ENCODE data around the gene ANKRD17. TPM values are rescaled to one million over a fixed set of nuclear protein-coding genes. Genes with fewer than 3 reads are reported as not detected.

Gene ANKRD17
- total RNA-seq, 1 donor from 2014 or later = 87.9 TPM

DNA sequence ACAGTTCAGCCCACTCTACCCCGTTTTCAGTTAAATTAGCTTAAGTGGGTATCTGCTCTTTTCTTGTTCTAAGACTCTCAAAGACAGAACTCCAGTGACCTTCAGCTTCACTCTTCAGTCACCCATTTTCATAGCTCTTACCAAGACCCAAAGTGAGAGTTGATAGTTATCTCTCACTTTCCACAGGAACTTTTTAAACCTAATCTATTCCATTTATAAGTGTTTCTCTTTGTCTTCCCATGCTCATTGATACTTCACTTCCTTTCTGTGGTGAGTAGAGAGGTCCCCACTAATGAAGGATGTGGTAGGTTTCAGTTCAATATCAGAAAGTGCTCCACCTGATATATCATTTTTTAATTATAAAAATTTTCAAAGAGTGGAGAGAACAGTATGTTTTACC lies 222.5 kb downstream of the ANKRD17 start:
- peaks cover 23% of the 10 kb centered on the region for H3K9me3 Mint-ChIP-seq
- no peaks in the 10 kb centered on the region for H3K27me3 Mint-ChIP-seq (ENCODE audit: low read depth)
- peaks cover 18% of the 10 kb centered on the region for H3K36me3 Mint-ChIP-seq (ENCODE audit: low read depth)
- TF ChIP-seq, protein P1, sequence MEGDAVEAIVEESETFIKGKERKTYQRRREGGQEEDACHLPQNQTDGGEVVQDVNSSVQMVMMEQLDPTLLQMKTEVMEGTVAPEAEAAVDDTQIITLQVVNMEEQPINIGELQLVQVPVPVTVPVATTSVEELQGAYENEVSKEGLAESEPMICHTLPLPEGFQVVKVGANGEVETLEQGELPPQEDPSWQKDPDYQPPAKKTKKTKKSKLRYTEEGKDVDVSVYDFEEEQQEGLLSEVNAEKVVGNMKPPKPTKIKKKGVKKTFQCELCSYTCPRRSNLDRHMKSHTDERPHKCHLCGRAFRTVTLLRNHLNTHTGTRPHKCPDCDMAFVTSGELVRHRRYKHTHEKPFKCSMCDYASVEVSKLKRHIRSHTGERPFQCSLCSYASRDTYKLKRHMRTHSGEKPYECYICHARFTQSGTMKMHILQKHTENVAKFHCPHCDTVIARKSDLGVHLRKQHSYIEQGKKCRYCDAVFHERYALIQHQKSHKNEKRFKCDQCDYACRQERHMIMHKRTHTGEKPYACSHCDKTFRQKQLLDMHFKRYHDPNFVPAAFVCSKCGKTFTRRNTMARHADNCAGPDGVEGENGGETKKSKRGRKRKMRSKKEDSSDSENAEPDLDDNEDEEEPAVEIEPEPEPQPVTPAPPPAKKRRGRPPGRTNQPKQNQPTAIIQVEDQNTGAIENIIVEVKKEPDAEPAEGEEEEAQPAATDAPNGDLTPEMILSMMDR (conservative IDR thresholded peaks at IDR 0.05) = no peak
- no peak overlapping the region for H3K27ac Mint-ChIP-seq (ENCODE audit: unreplicated experiment)
- H3K4me3 Mint-ChIP-seq = no peak overlapping the region
- no peaks in the 10 kb centered on the region for H3K4me1 Mint-ChIP-seq
- no peak for DNase-seq (ENCODE audit: low read depth, low spot score)

- Mint-ChIP-seq H3K4me3 (no peak overlapping the region), H3K27ac (ENCODE audit: unreplicated experiment) (no peak overlapping the region), H3K4me1 (no peaks in the 10 kb centered on the region), H3K27me3 (ENCODE audit: low read depth) (no peaks in the 10 kb centered on the region), H3K36me3 (ENCODE audit: low read depth) (peaks cover 15% of the 10 kb centered on the region), H3K9me3 (peaks cover 20% of the 10 kb centered on the region)
- TF ChIP-seq, protein P1 (conservative IDR thresholded peaks at IDR 0.05) = no peak
- no peak for DNase-seq (ENCODE audit: low read depth, low spot score)
Observed at GRCh38 chr4:73034896-73035295, 223.7 kb downstream of the ANKRD17 start.

- peaks cover 4% of the 10 kb centered on the region for H3K36me3 Mint-ChIP-seq (ENCODE audit: low read depth)
- H3K4me3 Mint-ChIP-seq = no peak overlapping the region
- no peaks in the 10 kb centered on the region for H3K4me1 Mint-ChIP-seq
- H3K27me3 Mint-ChIP-seq (ENCODE audit: low read depth) = no peaks in the 10 kb centered on the region
- peaks cover 4% of the 10 kb centered on the region for H3K9me3 Mint-ChIP-seq
- TF ChIP-seq, protein P1 (conservative IDR thresholded peaks at IDR 0.05) = no peak
- no peak for DNase-seq (ENCODE audit: low read depth, low spot score)
- no peak overlapping the region for H3K27ac Mint-ChIP-seq (ENCODE audit: unreplicated experiment)
Observed at GRCh38 chr4:73028621-73029020, 230.0 kb downstream of the ANKRD17 start.

Other genes starting within 250 kb of the ANKRD17 start
- gene COX18, start 189.1 kb downstream of the ANKRD17 start, total RNA-seq = 20.1 and 20.4 TPM in 2 replicates
- gene ALB, start 145.5 kb upstream of the ANKRD17 start, total RNA-seq = 0.70 and 1.1 TPM in 2 replicates
- gene AFP, start 177.4 kb upstream of the ANKRD17 start, total RNA-seq = not detected in 2 replicates
- gene AFM, start 222.9 kb upstream of the ANKRD17 start, total RNA-seq = not detected in 2 replicates